ENCODE data around the gene TAF1D. TPM values are rescaled to one million over a fixed set of nuclear protein-coding genes. Genes with fewer than 3 reads are reported as not detected.

Gene TAF1D, protein sequence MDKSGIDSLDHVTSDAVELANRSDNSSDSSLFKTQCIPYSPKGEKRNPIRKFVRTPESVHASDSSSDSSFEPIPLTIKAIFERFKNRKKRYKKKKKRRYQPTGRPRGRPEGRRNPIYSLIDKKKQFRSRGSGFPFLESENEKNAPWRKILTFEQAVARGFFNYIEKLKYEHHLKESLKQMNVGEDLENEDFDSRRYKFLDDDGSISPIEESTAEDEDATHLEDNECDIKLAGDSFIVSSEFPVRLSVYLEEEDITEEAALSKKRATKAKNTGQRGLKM
- total RNA-seq: 178 and 254 TPM in 2 replicates

DNA sequence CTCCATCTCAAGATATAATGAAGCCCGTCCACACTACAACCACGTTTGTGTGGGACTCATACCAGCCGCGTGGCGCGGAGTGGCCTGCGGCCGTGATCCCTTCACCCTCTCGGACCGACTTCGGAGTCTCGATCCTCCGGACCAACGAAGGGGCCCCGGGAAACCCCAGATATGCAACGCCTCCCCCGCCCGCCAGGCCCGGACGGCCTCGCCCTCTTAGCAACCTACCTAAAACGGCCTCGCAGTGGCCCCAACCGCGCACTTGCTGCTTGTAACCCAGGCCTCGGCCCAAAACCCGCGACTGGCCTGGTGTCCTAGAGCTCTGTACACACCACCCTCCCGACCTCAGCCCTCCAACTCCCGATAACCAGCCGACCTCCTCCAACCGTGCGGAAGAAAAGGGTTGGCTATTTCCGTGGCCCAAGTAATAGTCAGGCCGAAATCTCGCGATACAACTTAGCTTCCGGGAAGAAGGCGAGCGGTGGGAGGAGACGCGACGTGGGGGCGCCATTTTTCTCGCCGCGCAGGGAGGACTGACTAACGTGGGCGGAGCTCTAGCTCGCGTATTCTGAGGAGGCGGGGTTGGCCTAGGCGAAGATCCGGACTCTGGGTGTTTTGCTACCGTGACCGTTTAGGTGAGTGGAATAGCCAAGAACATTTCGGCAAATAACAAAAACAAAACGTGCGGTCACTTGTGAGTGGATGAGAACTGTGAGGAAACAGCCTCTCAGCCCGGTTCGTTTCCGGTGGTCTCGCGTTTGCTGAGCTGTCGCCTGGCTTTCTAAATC is at the start of gene TAF1D, which contains the start of gene C11orf54:
TAF1D (minus strand) TSS at position 402 of the 788 bp plus-strand sequence. CDS start 2,191 bp downstream, outside the sequence.
C11orf54 (plus strand) TSS at position 579 of the 788 bp plus-strand sequence. CDS start 5,722 bp downstream, outside the sequence.

GRCh38 chr11:93784145-93784934 is 43.0 kb upstream of the TAF1D start, which contains the start of gene MED17:
Gene MED17, plus strand, starts transcription at chr11:93784282. Its CDS starts 232 bp downstream, at chr11:93784514.

Small RNA genes within 50 kb of the gene (small RNA-seq; reads per million reads assigned to genes)
- gene RF00019: not detected
- gene RF00493: 2.7 reads per million, percentile 80 among the genes with 10 or more reads in this experiment
- gene SCARNA9: 0.19 reads per million
- gene SNORA1: not detected
- gene SNORA18: not detected
- not detected for gene SNORA25
- not detected for gene SNORA32
- not detected for gene SNORA40
- gene SNORA8: not detected
- not detected for gene SNORD5
- 2,982 reads per million, percentile 100 among the genes with 10 or more reads in this experiment for gene SNORD6

Other genes with a start within 250 kb of the TAF1D start
- 12.2 and 15.0 TPM in 2 replicates for gene SMCO4, start 198.1 kb downstream of the TAF1D start, total RNA-seq
- gene CEP295, start 79.8 kb downstream of the TAF1D start, total RNA-seq: 31.0 and 33.7 TPM in 2 replicates
- gene C11orf54, start 177 bp upstream of the TAF1D start, total RNA-seq: 28.2 and 40.1 TPM in 2 replicates
- 34.6 and 36.8 TPM in 2 replicates for gene MED17, start 42.8 kb upstream of the TAF1D start, total RNA-seq
- 0.39 and 0.86 TPM in 2 replicates for gene VSTM5, start 109.1 kb upstream of the TAF1D start, total RNA-seq